Right renal cortex interstitium (tissue), 3 donors: ENCODE measurements around the gene MACO1. TPM values are rescaled to one million over a fixed set of nuclear protein-coding genes. Genes with fewer than 3 reads are reported as not detected.

Experiments
- DNase-seq, 3 donors: peaks; one replicate each; pipeline ENCODE4 v3.0.0-alpha.2; 2013; ENCODE audit warnings: low read depth in 3 of 3, low spot score in 2 of 3
- polyA plus RNA-seq, 3 donors: library from polyadenylated mRNA; unstranded; fragments of 120-200 nt; gene quantifications; one replicate each; pipeline ENCODE4 v1.2.1, GENCODE V29; 2013; ENCODE audit not compliant: insufficient read length in 3 of 3

MACO1 gene
- polyA plus RNA-seq, 3 donors = 27.5 to 31.0 (median 29.7) TPM

DNA sequence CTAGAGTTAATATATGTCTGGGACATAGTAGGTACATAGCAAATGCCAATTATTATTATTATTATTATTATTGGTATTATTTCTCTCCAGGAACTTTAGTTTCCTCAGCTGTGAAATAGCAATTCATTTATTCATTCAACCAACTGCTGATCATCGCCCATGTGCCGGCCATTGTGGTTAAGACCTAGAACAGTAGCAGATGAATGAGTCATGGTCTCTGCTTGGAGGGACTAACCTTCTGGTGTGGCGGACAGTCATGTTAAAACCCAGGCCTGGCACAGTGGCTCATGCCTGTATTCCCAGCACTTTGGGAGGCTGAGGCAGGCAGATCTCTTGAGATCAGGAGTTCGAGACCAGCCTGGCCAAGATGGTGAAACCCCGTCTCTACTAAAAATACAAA lies 88.9 kb downstream of the MACO1 start:
- DNase-seq = no peak

DNA sequence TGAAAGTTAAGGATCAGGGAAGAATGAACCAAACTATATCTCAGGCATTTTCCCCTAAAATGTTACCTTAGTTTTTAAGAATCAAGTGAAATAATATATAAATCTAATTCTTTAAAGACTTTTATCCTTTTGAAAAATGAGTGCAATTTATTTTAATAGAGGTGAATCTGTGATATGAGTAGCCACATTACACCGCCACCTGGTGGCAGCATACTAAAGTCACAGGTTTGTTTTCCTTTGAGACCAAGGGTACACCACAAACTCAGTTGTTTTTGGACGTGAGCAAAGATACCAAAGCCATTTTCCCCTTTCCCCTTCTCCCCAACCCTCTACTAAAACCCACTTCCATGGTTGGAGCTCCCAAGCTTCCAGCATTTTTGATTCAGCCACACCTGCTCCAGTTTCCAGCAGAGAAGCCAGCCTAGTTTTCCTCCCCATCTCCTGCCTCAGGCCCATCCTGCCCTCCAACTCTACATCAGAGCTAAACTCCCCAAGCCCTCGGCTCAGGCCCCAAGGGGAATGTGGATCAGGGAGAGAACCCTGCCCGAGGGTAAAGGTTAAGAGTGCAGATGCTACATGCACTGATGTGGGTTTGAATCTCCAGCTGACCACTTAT lies 89.9 kb downstream of the MACO1 start:
- DNase-seq = no peak

DNA sequence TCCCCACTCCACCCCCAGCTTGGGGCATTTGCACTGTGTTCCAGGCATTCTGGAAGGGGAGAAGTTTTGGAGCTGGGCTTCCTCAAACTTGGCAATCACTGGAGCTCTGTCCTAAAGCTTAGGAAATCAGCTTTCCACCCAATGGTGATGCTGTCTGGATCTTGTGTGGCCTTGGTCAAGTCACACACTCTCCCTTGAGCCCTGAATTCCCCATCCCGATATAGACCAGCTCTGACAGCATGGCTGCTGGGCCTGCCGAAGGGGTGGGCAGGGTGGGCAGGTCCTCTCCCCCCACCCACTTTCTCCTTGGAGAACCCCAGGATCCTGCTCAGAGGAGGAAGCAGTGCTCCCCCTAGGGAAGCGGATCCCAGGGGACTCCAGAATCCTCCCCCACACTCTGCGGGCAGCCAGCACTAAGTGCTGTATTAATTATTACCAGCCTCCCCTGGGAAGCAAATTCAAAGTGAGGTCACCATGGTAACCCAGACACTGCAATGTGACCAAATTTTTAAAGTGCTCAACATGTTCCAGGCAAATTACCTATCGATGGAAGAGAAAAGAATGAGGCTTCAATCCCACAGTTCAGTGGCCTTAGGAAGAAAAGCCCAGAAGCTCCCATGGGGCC lies 91.4 kb downstream of the MACO1 start:
- DNase-seq = no peak

DNA sequence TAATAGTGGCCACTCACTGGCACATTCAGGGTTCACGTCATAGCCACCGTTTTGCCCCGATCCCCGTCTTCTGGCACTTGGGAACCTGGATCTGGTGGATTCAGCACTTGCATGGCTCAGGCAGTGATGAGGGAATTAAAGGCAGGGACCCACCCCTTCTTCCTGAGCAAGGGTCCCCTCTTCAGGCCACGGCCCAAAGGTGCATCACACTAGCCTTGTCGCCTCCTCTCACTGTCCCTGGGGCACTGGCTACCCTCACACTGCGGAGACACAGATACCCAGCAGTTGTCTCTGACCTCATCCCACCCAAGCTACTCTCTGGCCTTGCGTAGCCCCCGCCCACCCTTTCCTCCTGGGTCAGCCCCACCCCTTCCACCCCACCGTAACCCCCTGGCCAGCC lies 92.8 kb downstream of the MACO1 start:
- no peak for DNase-seq

DNA sequence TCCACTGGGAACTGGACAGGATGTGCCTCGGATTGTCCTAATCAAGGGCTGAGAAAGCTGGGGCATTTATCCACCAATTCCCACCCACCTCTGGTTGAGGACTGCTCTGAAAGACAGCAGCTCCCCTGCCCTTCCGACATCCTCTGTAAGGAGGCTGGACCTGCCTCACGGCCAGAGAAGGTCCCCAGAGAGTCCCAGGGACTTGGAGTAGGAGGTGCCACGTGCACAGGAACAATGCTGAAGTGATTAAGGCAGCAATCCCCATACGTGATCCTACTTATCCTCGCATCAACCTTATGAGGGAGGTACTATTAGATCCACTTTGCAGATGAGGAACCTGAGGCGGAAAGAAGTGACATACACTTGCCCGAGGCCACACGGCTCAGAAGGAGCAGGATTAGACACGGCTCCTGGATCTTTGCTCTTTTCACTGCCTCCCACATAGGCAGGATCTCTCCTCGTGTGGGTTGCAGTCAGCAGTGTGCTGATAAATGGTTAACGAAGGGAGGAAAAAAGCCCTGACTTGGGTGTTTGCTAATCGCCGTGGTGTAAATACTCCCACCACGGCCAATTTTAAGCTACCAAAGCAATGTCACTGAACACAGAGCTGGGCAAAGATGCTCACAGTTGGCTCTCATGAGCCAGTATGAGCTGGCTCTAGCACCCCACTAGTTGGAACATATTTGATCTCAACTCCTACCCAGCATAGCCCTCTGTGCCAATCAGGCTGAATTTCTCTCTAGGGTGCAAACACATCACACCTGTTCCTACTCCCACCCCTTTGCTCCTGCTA lies 94.1 kb downstream of the MACO1 start:
- DNase-seq = no peak

DNA sequence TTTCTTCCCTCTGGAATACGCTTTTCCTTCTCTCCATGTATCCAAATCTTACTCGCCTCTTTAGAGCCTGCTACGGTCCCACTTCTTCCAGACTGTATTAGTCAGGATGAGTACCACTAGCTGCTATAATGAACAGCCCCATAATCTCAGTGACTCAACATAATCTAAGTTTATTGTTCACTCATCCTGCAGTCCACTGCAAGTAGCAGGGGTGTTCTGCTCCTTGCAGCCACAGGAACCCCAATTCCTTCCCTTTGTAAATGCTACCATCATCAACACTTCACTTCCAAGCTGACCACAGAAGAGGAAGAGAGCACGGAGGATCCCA lies 94.6 kb downstream of the MACO1 start:
- DNase-seq = no peak

DNA sequence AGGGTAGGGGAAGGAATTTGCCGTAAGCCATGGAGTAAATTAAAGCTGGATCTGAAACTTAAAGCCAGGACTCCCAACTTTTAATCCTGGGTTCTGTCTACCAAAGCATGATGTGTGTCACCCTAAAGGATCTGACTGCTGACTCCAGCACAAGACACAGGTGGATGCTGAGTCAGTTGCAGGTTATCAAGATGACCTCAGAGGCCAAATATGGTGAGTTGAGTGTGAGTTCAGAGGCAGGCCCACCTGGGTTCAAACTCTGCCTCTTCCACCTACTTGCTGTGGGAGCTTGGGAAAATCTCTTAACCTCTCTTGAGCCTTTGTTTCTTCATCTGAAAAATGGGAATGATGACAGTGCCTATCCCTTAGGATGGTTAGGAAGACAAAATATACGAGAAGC lies 96.1 kb downstream of the MACO1 start:
- DNase-seq = no peak

DNA sequence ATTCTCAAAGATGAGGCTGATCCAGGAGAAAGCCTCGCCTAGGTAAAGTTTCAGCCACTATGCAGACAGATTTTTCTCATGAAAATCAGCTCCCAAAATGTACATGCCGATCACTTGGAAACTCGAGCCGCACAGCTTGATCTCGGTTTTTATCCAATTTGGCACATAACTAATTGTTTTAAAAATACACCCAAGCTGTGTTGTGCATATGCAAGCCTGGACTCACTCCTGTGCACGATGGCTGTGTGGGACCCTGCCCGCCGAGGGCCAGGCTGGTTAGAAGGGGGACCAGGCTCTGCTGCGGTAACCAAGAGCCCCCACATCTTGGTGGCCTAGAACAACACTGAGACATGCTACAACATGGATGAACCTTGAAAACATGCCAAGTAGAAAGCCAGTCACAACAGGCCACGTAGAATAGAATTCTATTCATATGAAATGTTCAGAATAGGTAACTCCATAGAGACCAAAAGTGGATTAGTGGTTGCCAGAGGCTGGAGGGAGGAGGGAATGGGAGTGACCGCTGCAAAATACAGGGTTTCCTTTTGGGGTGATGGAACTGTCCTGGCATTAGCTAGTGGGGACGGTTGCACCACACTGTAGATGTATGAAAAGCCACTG lies 96.6 kb downstream of the MACO1 start:
- DNase-seq = no peak

DNA sequence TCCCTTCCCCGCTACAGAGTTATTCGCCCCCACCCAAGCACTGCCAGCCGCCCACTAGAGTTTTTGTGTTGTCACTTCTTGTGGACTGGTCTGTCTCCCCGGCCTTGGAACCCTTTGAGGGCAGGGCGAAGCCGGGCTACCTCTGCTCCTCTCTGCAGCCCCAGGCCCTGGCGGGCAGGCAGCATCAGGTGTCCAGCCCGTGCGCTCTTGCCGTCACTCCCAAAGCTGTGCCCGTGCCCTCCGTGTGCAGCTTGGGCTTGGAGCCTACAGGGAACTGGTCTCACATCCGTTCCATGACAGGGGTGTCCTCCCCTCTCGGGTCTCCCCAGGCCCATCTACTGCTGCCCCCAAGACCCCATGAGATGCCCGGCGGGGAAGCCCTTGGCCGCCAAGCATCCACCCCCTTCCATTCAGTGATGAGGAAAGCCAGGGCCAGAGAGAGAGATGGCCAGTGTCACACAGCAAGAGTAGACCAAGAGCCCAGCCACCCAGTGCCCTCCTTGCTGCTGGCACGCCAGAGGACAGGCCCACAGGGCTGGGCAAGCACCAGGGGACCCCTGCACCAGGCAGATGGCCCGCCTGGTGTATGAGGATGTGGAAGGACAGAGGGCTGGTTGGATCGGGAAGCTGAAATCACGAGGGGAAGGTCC lies 97.4 kb downstream of the MACO1 start:
- DNase-seq = no peak

DNA sequence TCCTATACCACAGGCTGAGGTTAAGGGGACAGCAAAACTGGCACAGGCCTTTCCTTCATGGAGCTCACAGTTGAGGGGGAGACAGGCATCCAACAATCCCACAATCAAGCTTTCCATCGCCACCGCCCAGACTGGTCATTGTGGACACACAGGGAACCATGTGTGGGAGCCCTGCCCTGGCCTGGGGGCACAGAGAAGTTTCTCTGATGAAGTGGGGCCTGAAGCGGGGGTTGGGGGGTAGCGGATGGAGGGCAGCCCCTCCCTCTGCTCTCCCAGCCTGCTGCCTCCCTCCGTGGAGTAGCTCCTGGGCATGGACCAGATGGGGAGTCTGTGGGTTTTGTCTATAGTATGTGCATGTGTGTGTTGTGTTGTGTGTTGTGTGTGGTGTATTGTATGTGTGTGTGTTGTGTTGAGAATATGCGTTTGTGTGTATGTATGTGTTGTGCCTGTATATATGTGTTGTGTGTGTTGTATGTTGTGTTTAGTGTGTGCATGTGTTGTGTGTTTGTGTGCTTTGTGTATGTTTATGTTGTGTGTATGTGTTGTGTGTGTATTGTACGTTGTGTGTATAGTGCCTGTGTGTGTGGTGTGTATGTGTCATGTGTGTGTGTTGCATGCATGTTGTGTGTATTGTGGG lies 98.3 kb downstream of the MACO1 start:
- DNase-seq = no peak

DNA sequence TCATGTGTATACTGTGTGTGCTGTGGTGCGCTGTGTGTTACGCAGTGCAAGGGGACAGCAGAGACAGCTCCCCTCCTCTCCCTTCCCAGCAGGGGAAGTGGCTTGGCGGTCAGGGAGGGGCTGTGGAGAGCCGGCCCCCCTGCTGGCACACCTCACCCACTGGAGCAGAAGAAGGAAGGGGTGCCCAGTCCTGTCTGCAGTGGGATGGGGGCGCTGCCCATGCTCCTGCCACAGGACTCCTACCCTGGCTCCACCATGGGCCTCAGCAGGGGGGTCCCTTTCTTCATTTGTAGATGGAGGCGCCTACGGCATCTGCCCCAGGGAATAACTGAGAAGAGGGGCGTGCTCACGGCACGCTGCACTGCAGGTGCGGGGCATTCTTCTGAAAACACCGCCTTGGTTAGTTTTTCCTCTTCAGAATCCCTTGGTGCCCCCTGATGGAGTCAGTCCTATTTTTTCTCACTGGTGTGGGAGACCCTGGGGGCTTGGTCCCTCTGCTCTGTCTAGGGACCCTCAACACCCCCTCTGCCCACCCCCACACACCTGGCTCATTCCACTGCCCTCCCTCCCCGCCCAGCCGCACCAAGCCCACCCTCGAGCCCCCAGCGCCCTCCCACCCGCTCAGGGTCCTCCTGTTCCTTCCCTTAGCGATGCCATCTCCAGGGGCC lies 99.0 kb downstream of the MACO1 start:
- DNase-seq = no peak

DNA sequence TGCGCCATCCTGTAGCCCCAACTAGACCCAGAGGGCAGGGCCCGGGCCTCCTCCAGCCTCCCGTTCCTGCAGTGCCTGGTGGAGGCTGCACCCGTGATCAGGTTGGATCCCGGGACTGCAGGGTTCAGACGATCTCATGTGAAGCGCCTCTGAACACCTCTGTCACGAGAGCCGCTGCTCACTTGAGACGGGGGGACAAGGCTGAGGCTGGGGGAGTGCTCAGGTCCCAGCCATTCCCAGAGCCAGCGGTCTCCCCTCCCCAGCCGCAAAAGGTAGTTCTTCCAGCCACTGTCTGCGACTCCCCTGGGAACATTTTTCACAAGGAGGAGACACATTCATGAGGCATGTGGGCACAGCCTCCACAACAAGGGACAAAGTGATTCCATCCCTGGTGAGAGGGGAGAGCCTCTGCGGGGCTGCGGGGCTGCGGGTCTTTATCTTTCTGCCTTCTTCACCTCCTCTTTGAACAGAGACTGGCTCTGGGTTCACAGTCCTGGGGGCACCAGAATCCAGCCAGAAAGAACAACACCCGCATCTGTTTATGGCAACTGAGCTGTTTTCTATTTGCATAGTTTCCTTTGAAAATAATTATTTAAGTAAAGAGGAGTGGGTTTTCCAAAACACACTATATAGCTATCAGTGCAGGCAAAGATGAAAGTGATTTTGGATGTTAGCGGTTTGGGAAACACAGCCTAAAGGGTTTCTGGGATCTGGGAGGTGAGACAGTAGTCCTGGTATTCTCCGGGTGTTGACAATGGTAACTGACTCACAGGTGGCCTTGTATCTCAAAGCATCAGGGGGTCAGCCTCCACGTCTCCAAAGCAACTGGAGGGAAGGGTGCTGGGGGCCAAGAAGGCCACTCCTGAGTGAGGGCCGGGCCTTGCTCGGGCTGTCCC lies 99.7 kb downstream of the MACO1 start:
- no peak for DNase-seq

DNA sequence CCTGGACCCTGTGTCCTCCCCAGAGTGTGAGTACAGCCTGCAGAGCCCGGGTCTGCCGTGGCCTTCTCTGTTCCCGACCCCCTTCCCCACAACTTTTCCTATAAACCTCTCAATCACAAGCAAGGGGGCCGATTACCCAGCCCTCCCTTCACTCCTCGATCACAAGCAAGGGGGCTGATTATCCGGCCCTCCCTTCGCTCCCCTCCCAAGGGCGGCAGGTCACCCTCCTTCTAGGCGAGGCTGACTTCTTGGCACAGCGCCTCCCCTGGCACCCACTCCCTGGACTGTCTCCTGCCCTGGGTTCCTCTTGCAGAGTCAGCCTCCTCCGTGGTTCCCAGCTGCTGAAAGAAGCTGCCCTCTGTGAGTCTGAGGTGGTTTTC lies 100.4 kb downstream of the MACO1 start:
- no peak for DNase-seq

DNA sequence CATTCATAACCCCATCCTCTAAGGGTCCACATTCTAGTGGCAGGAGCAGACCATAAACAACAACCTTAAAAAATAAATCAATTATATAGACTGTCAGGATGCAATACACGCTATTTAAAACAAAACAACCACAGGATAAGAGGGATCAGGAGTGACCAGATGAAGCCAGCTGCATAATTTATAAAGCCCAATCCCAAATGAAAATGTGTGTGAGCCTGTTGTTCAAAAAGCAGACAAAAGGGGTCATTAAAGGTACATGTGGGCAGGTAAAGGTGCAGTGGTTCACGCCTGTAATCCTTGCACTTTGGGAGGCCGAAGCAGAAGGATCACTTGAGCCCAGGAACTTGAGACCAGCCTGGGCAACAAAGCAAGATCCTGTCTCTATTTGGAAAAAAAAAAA lies 102.3 kb downstream of the MACO1 start:
- no peak for DNase-seq

DNA sequence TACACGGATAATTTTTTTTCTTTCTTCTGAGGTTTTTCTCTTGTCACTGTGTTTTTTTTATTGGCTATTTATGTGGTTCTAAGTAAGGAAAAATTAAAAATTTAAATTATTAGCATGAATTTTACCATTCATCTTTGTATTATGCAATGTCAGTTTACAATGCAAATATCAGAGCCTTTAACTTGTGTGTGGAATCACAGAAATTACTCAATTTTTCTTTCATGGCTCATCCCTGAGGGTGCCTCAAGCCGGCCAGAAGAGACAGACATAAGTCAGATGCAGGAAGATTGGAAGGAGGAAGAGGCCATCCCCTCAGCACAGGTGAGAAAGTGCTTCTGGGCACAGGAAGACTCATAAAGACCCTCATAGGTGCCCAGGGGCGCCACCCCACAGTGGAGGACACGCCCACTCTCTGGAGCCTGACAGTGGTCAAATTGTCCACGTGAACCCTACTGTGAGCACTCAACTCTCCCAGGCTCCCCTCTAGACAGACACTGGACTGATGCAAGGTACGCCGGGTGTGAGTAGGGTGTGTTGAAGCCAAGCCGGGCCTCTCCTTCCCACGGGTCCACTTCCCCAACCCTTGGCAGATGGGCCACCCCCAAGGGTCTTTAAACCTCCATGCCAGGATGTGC lies 103.2 kb downstream of the MACO1 start:
- no peak for DNase-seq

DNA sequence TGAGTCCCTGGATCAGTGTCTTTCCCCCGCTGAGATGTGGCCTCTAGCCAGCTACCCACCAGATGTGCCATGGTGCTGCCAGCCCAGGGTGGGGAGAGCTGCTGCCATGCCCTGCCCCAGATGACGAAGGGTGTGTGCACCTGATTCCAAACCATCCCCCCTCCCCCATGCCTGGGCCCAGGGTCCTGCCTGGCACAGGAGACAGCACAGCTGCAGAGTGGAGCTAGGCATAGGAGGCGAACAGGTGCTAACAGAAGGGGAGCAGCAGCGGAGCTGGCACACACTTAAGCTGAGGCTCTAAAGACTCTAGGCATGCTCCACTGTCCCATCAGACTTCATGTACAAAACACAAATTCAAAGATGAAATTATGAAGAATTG lies 103.7 kb downstream of the MACO1 start:
- no peak for DNase-seq

DNA sequence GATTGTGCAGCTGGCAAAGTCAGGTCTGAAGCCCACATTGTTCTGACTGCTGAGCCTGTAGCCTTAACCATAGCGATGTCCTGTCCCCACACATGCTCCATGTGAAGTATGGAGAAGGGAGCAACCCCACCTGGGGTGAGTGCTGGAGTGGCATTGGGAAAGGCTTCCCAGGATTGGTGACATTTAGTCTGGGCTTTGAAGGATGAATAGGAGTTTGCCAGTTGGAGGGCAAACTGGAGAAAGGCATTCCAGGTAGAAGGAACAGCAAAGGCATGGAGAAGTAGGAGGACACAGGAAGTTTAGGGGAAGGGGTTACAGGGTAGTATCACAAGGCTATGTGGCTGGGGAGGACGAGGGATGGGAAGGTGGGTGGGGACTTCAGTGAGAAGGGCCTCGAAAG lies 105.4 kb downstream of the MACO1 start:
- no peak for DNase-seq

DNA sequence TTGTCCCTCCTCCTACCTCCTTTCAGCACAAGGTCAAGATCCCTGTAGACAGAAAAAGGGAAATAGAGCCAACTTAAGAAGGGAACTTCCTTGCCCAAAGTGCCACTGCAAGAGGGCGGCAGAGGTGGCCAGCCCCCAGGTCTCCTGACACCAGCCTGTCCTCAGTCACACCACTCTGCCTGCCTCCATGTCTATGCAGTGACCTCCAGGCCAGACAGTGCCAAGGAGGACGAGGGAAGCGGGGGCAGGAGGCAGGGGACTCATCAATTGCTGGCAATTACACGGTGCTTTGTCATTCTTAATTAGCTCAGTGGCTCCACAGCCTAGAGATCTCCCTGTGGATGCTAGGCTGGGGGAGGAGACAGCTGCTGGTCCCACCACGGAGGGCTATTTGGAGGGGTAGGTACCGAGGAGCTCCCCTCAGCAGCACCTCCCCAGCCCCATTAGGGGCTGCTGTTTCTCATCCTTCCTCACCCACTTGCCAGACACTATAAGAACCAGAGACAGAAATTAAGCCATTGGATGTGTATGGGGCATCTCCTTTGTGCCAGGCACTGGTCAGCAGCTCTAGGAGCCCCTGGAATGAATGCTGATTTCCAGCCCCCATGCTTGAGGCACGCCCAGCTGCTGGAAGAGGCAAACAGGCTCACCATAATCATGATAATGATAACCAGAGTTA lies 106.6 kb downstream of the MACO1 start:
- DNase-seq = no peak
